Lower leg skin (tissue), 4 donors: Measurements from ENCODE around the gene CCN5. TPM values are rescaled to one million over a fixed set of nuclear protein-coding genes. Genes with fewer than 3 reads are reported as not detected.

Experiments used
- DNase-seq, 2 donors: peaks; one replicate each; pipeline ENCODE4 v3.0.0-alpha.2; 2019; ENCODE audit warnings: low spot score in 2 of 2
- H3K4me3 ChIP-seq: fragments of 200-600 bp; sonication (generic); 2 replicates; pipeline ENCODE4 v1.5.1; 2017; ENCODE audit warnings: mild to moderate bottlenecking, low read depth; ENCODE audit not compliant: poor library complexity, severe bottlenecking
- CTCF ChIP-seq, 3 donors: fragments of 450-650 bp; IDR thresholded peaks; one replicate each; pipeline ENCODE4 v1.5.1; 2016; ENCODE audit warnings: antibody characterized with exemption in 3 of 3, mild to moderate bottlenecking in 3 of 3, moderate library complexity in 2 of 3
- POLR2A ChIP-seq, 2 donors: fragments of 450-650 bp; IDR thresholded peaks; one replicate each; pipeline ENCODE4 v1.6.1; 2016 to 2017; ENCODE audit warnings: antibody characterized with exemption in 2 of 2, mild to moderate bottlenecking in 1 of 2, moderate library complexity in 1 of 2
- WGBS, 2 donors: methylation state at CpG; one replicate each; pipeline ENCODE4 v1.1.5; 2018; 5-methylcytosine and 5-hydroxymethylcytosine counted together
- intact Hi-C: fragments of 100-400 bp; cut with DNase I; formaldehyde crosslinking; loops from one replicate; pipeline ENCODE4 v1.15.0; 2023; ENCODE audit warnings: low total_unique reads
- total RNA-seq, 4 donors: library from RNA; depleted of rRNA; stranded (reverse); fragments of >200 nt; gene quantifications; one replicate each; pipeline ENCODE4 v1.1.0, GENCODE V29; 2016

Gene CCN5
- total RNA-seq, 4 donors from 2014 or later: 50.8 to 481 (median 81.3) TPM

- H3K4me3 ChIP-seq: no peak overlapping the region
- 92 to 98% methylated on average over 9 to 11 of the region's 11 CpGs for WGBS, 2 donors
- TF ChIP-seq CTCF (IDR thresholded peaks at IDR 0.05) (no peak), POLR2A (IDR thresholded peaks at IDR 0.05) (no peak)
- DNase-seq: no peak
- intact Hi-C loops: no loop called here
These were observed 14.9 kb upstream of the CCN5 start for GRCh38 chr20:44700306-44700705.

- no peak overlapping the region for H3K4me3 ChIP-seq
- WGBS, 2 donors: 72 to 74% methylated on average over 15 of the region's 15 CpGs
- TF ChIP-seq POLR2A (IDR thresholded peaks at IDR 0.05) (no peak), CTCF (IDR thresholded peaks at IDR 0.05) (no peak)
- DNase-seq: peak in 1 of 2 donors; percentile 76
- intact Hi-C loops: no loop called here
These were observed 13.9 kb upstream of the CCN5 start for GRCh38 chr20:44701118-44701857.

GRCh38 chr20:44701858-44702256 lies 13.3 kb upstream of the CCN5 start:
- 84 to 85% methylated on average over 7 of the region's 7 CpGs for WGBS, 2 donors
- TF ChIP-seq POLR2A (IDR thresholded peaks at IDR 0.05) (no peak), CTCF (IDR thresholded peaks at IDR 0.05) (no peak)
- intact Hi-C loops: no loop called here
- DNase-seq: peak in 1 of 2 donors; percentile 59
- no peak overlapping the region for H3K4me3 ChIP-seq

- 27 to 36% methylated on average over 7 to 9 of the region's 9 CpGs for WGBS, 2 donors
- intact Hi-C loops: no loop called here
- TF ChIP-seq CTCF (IDR thresholded peaks at IDR 0.05): no peak
- no peak for TF ChIP-seq POLR2A (IDR thresholded peaks at IDR 0.05)
- H3K4me3 ChIP-seq: no peak overlapping the region
- DNase-seq: peak; percentile 86 to 97
These were observed 12.4 kb upstream of the CCN5 start for GRCh38 chr20:44702776-44703175.

GRCh38 chr20:44703183-44703925 lies 11.8 kb upstream of the CCN5 start:
- TF ChIP-seq POLR2A (IDR thresholded peaks at IDR 0.05): no peak
- TF ChIP-seq CTCF (IDR thresholded peaks at IDR 0.05): no peak
- no peak overlapping the region for H3K4me3 ChIP-seq
- intact Hi-C loops: no loop called here
- DNase-seq: no peak
- 41 to 47% methylated on average over 9 to 12 of the region's 12 CpGs for WGBS, 2 donors
